K562 (cell line): Measurements from ENCODE around the gene FAM167B. TPM values are rescaled to one million over a fixed set of nuclear protein-coding genes. Genes with fewer than 3 reads are reported as not detected.

ENCODE experiments used
- CCAR2 ChIP-seq: fragments of 200-400 bp; formaldehyde crosslinking; IDR thresholded peaks from 2 replicates; pipeline ENCODE4 v1.6.1; 2017; ENCODE audit warnings: mild to moderate bottlenecking, low read depth, low read length
- CREB3L1 ChIP-seq: fragments of 450-650 bp; IDR thresholded peaks from 2 replicates; pipeline ENCODE4 v1.6.1; 2014; ENCODE audit warnings: low read depth, mild to moderate bottlenecking, moderate library complexity, borderline replicate concordance
- DMBX1 ChIP-seq: fragments of 250-450 bp; sonication (Bioruptor Pico); IDR thresholded peaks from 2 replicates; pipeline ENCODE4 v1.8.0; 2022; ENCODE audit warnings: inconsistent platforms, mild to moderate bottlenecking, moderate library complexity, borderline replicate concordance
- FOXA3 ChIP-seq, 2 experiments: fragments of 450-650 bp in 1 of 2; sonication (generic) in 1 of 2; formaldehyde crosslinking; IDR thresholded peaks in 1 of 2; conservative IDR thresholded peaks in 1 of 2; 2 replicates each; pipeline versions ENCODE4 v1.4.0 to v1.8.0; 2020 to 2022; ENCODE audit warnings: mild to moderate bottlenecking in 2 of 2, missing genetic modification reagents in 1 of 2
- GTF2A2 ChIP-seq: IDR thresholded peaks from 2 replicates; pipeline ENCODE4 v1.6.1; 2016; ENCODE audit warnings: mild to moderate bottlenecking, missing genetic modification characterization, missing compliant biosample characterization
- JUN ChIP-seq, 2 experiments: sonication (generic) in 1 of 2; formaldehyde crosslinking in 1 of 2; IDR thresholded peaks; 2 replicates each; pipeline versions ENCODE4 v1.6.1 to v1.8.0; 2012 to 2022; ENCODE audit warnings: borderline replicate concordance in 2 of 2, mild to moderate bottlenecking in 2 of 2, improper control_type of control experiment in 1 of 2, low read depth in 1 of 2, low read length in 1 of 2, missing genetic modification reagents in 1 of 2
- KLF6 ChIP-seq: fragments of 250-450 bp; sonication (Bioruptor Pico); IDR thresholded peaks from 2 replicates; pipeline ENCODE4 v1.4.0; 2020; ENCODE audit warnings: mild to moderate bottlenecking, moderate library complexity, borderline replicate concordance
- MBD2 ChIP-seq: sonication (generic); IDR thresholded peaks from 2 replicates; pipeline ENCODE4 v1.6.1; 2016; ENCODE audit warnings: low read depth, borderline replicate concordance
- MTA3 ChIP-seq: fragments of 450-650 bp; formaldehyde crosslinking; IDR thresholded peaks from 2 replicates; pipeline ENCODE4 v1.6.1; 2017; ENCODE audit warnings: mild to moderate bottlenecking, borderline replicate concordance
- MXD1 ChIP-seq: fragments of 250-450 bp; sonication (Bioruptor Pico); IDR thresholded peaks from 2 replicates; pipeline ENCODE4 v1.8.0; 2021; ENCODE audit warnings: borderline replicate concordance, mild to moderate bottlenecking, moderate library complexity; ENCODE audit not compliant: poor library complexity, severe bottlenecking
- NCOA4 ChIP-seq: fragments of 450-650 bp; IDR thresholded peaks from 2 replicates; pipeline ENCODE4 v1.6.1; 2018; ENCODE audit warnings: mild to moderate bottlenecking; ENCODE audit not compliant: partially characterized antibody
- NFRKB ChIP-seq: fragments of 450-650 bp; IDR thresholded peaks from 2 replicates; pipeline ENCODE4 v1.6.1; 2016; ENCODE audit warnings: low read depth
- PCBP1 ChIP-seq: fragments of 200-400 bp; formaldehyde crosslinking; IDR thresholded peaks from 2 replicates; pipeline ENCODE4 v1.6.1; 2018; ENCODE audit warnings: mild to moderate bottlenecking, low read depth, low read length; ENCODE audit not compliant: poor library complexity, severe bottlenecking
- SUPT5H ChIP-seq: fragments of 450-650 bp; IDR thresholded peaks from 2 replicates; pipeline ENCODE4 v1.6.1; 2016
- TAF7 ChIP-seq: fragments of 450-650 bp; IDR thresholded peaks from 2 replicates; pipeline ENCODE4 v1.6.1; 2016; ENCODE audit warnings: missing genetic modification characterization, missing compliant biosample characterization
- VEZF1 ChIP-seq: fragments of 200-800 bp; sonication (Bioruptor generic); IDR thresholded peaks from 2 replicates; pipeline ENCODE4 v1.6.1; 2017; ENCODE audit warnings: missing genetic modification characterization, missing compliant biosample characterization
- ZNF224 ChIP-seq: sonication (generic); formaldehyde crosslinking; IDR thresholded peaks from 2 replicates; pipeline ENCODE4 v1.8.0; 2022; ENCODE audit warnings: mild to moderate bottlenecking, missing genetic modification reagents
- ZNF253 ChIP-seq: fragments of 250-450 bp; sonication (Bioruptor Pico); conservative IDR thresholded peaks from 2 replicates; pipeline ENCODE4 v1.6.1; 2021; ENCODE audit warnings: mild to moderate bottlenecking
- ZNF311 ChIP-seq: fragments of 250-450 bp; sonication (Bioruptor Pico); IDR thresholded peaks from 2 replicates; pipeline ENCODE4 v1.4.0; 2020; ENCODE audit warnings: mild to moderate bottlenecking, moderate library complexity
- ZNF507 ChIP-seq: conservative IDR thresholded peaks from 2 replicates; pipeline ENCODE4 v1.6.1; 2017; ENCODE audit warnings: missing genetic modification characterization, missing compliant biosample characterization
- ZNF707 ChIP-seq: fragments of 250-450 bp; sonication (Bioruptor Pico); conservative IDR thresholded peaks from 2 replicates; pipeline ENCODE4 v1.8.0; 2022; ENCODE audit warnings: inconsistent platforms, mild to moderate bottlenecking, moderate library complexity
- polyA plus RNA-seq, 8 experiments: library from polyadenylated mRNA; depleted of rRNA in 4 of 8; stranded (reverse) in 5 of 8; unstranded in 3 of 8; fragments of >200 nt; fragmentation: Nextera tagmentation in 2 of 8; fragmentation: Illumina TruSeq in 1 of 8; extraction: Ambion mirVana in 2 of 8; extraction: Trizol in 1 of 8; gene quantifications; 2 replicates each; pipeline versions ENCODE4 v1.2.1 to v1.2.3, GENCODE V29; 2011 to 2014; ENCODE audit warnings: inconsistent platforms in 1 of 8, missing spikeins in 1 of 8
- total RNA-seq, 7 experiments: library from RNA; depleted of rRNA in 6 of 7; stranded (reverse); fragments of >200 nt in 6 of 7; fragmentation: Illumina TruSeq in 2 of 7; extraction: Trizol in 2 of 7; gene quantifications; 2 replicates each; pipeline versions ENCODE4 v1.2.1 to v1.2.3, GENCODE V29; 2011 to 2021; ENCODE audit warnings: low replicate concordance in 1 of 7
- TF ChIP-seq, protein P1 (sequence below): fragments of 250-450 bp; sonication (Bioruptor Pico); IDR thresholded peaks from 2 replicates; pipeline ENCODE4 v1.4.0; 2020

The FAM167B gene
- total and polyA plus RNA-seq, 9 of the 15 experiments (the other 6 are each of a cell fraction or from before 2014, with no cell fraction given): not detected

GRCh38 chr1:32200226-32201010 is 46.6 kb upstream of the FAM167B start, which contains the start of gene CCDC28B (continued):
- TF ChIP-seq, protein P1, sequence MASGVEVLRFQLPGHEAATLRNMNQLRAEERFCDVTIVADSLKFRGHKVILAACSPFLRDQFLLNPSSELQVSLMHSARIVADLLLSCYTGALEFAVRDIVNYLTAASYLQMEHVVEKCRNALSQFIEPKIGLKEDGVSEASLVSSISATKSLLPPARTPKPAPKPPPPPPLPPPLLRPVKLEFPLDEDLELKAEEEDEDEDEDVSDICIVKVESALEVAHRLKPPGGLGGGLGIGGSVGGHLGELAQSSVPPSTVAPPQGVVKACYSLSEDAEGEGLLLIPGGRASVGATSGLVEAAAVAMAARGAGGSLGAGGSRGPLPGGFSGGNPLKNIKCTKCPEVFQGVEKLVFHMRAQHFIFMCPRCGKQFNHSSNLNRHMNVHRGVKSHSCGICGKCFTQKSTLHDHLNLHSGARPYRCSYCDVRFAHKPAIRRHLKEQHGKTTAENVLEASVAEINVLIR (CRISPR knock-in tag): no peak; the same call in 1 of the 2 replicates
- TF ChIP-seq GTF2A2 (tag): no peak
- TF ChIP-seq ZNF707: no peak
- no peak for TF ChIP-seq DMBX1 (CRISPR knock-in tag)
- TF ChIP-seq ZNF224 (CRISPR knock-in tag): no peak
- no peak for TF ChIP-seq SUPT5H
- TF ChIP-seq MXD1 (CRISPR knock-in tag): no peak
- TF ChIP-seq MBD2: no peak
- TF ChIP-seq PCBP1: no peak
- no peak for TF ChIP-seq ZNF507 (tag)
- 0 out of 2 replicates have a peak, but pooled peaks have one; percentile 34 for TF ChIP-seq MTA3
- peak; percentile 33; the same call in 1 of the 2 replicates for TF ChIP-seq NFRKB
- no peak for TF ChIP-seq NCOA4
- TF ChIP-seq VEZF1: peak; percentile 66
- TF ChIP-seq JUN (IDR thresholded peaks at IDR 0.05; ENCODE audit: borderline replicate concordance, low read depth, low read length): no peak
- TF ChIP-seq JUN (CRISPR knock-in tag; IDR thresholded peaks at IDR 0.05; ENCODE audit: borderline replicate concordance): peak; percentile 73; the same call in 1 of the 2 replicates
- TF ChIP-seq CCAR2: no peak
- TF ChIP-seq TAF7 (tag): no peak
- no peak for TF ChIP-seq KLF6 (CRISPR knock-in tag)
- no peak for TF ChIP-seq CREB3L1
- TF ChIP-seq ZNF311 (CRISPR knock-in tag): no peak
- no peak for TF ChIP-seq ZNF253 (CRISPR knock-in tag)
- peak in 1 of 2 experiments; percentile 83; a peak in 1 of 4 replicates for TF ChIP-seq FOXA3 (CRISPR knock-in tag; conservative IDR thresholded peaks at IDR 0.05 in 1 of 2, IDR thresholded peaks at IDR 0.05 in 1 of 2)
